Parathyroid adenoma (tissue), 2 donors: ENCODE data around the gene ITIH3.

Experiments used
- H2AFZ ChIP-seq: fragments of 300-600 bp; sonication (generic); one replicate; pipeline ENCODE4 v1.7.0; 2017; ENCODE audit warnings: antibody characterized with exemption, mild to moderate bottlenecking
- H3K27ac ChIP-seq: fragments of 300-600 bp; sonication (generic); one replicate; pipeline ENCODE4 v1.7.0; 2017
- H3K27me3 ChIP-seq: fragments of 300-600 bp; sonication (generic); one replicate; pipeline ENCODE4 v1.7.0; 2017; ENCODE audit warnings: low read length; ENCODE audit not compliant: control insufficient read depth, insufficient read depth
- H3K36me3 ChIP-seq: fragments of 300-600 bp; sonication (generic); one replicate; pipeline ENCODE4 v1.7.0; 2017; ENCODE audit warnings: low read length; ENCODE audit not compliant: control insufficient read depth, insufficient read depth
- H3K4me1 ChIP-seq: fragments of 300-600 bp; sonication (generic); one replicate; pipeline ENCODE4 v1.7.0; 2017; ENCODE audit warnings: control low read depth
- H3K4me2 ChIP-seq: fragments of 300-600 bp; sonication (generic); one replicate; pipeline ENCODE4 v1.7.0; 2017; ENCODE audit warnings: low read length
- H3K4me3 ChIP-seq: fragments of 300-600 bp; sonication (generic); one replicate; pipeline ENCODE4 v1.7.0; 2017; ENCODE audit warnings: low read depth, low read length
- H3K79me2 ChIP-seq: fragments of 300-600 bp; sonication (generic); one replicate; pipeline ENCODE4 v1.7.0; 2017; ENCODE audit warnings: control low read depth
- H3K9ac ChIP-seq: fragments of 300-600 bp; sonication (generic); one replicate; pipeline ENCODE4 v1.7.0; 2017; ENCODE audit warnings: mild to moderate bottlenecking
- H3K9me3 ChIP-seq: fragments of 300-600 bp; sonication (generic); one replicate; pipeline ENCODE4 v1.7.0; 2017; ENCODE audit warnings: low read length; ENCODE audit not compliant: control insufficient read depth
- CTCF ChIP-seq: fragments of 300-600 bp; sonication (generic); IDR thresholded peaks from one replicate; pipeline ENCODE4 v1.7.0; 2017; ENCODE audit warnings: antibody characterized with exemption, mild to moderate bottlenecking
- donor health status: primary hyperparathyroidism.

The ITIH3 gene

GRCh38 chr3:52788890-52789745 lies 5.5 kb upstream of the ITIH3 start:
- Histone ChIP-seq H3K4me1 (no peaks in the 10 kb centered on the region), H3K27me3 (no peaks in the 10 kb centered on the region), H2AFZ (no peak overlapping the region), H3K4me2 (no peak overlapping the region), H3K79me2 (no peaks in the 10 kb centered on the region), H3K36me3 (no peaks in the 10 kb centered on the region), H3K9ac (no peak overlapping the region), H3K9me3 (no peaks in the 10 kb centered on the region), H3K4me3 (no peak overlapping the region), H3K27ac (no peak overlapping the region)
- no peak for TF ChIP-seq CTCF

DNA sequence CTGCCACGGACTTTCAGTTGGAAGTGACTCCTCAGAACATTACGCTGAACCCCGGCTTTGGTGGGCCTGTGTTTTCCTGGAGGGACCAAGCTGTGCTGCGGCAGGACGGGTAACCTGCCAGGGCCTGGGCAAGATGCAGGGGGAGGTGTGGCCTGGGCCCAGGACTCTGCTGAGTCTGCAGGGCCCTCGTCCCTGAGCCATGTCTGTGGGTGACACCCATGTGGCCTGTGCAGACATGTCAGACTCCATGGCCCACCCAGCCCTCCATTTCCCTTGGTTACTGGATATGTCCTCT lies 4.9 kb upstream of the ITIH3 start:
- Histone ChIP-seq H3K27me3 (no peaks in the 10 kb centered on the region), H2AFZ (no peak overlapping the region), H3K36me3 (no peaks in the 10 kb centered on the region), H3K4me1 (no peaks in the 10 kb centered on the region), H3K27ac (no peak overlapping the region), H3K4me2 (no peak overlapping the region), H3K79me2 (no peaks in the 10 kb centered on the region), H3K9ac (no peak overlapping the region), H3K4me3 (no peak overlapping the region), H3K9me3 (no peaks in the 10 kb centered on the region)
- TF ChIP-seq CTCF = no peak

DNA sequence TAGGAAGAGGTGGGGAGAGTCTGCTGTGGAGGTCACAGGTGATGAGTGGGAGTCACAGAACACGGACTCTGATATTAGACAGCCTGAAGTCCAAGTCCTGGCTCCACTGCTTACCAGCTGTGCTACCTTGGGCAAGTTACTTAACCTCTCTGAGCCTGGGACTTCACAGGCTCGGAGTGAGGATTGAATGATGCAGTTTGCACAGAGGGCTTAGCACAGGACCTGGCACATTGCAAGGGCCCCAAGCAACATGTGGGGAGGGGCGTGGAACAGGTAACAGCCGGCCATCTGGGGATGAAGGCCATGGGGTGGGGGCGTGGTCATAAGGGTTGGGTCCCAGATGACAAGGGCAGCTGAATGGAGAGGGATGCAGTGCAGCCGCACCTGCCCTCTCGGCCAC lies 4.3 kb upstream of the ITIH3 start:
- H3K9me3 ChIP-seq = no peaks in the 10 kb centered on the region

GRCh38 chr3:52790741-52791140 lies 3.9 kb upstream of the ITIH3 start:
- Histone ChIP-seq H3K36me3 (no peaks in the 10 kb centered on the region), H2AFZ (no peak overlapping the region), H3K27ac (no peak overlapping the region), H3K4me2 (no peak overlapping the region), H3K27me3 (no peaks in the 10 kb centered on the region), H3K4me1 (no peaks in the 10 kb centered on the region), H3K79me2 (no peaks in the 10 kb centered on the region), H3K9ac (no peak overlapping the region), H3K9me3 (no peaks in the 10 kb centered on the region), H3K4me3 (no peak overlapping the region)
- TF ChIP-seq CTCF = no peak

More for the DNA sequence above, 4.3 kb upstream of the ITIH3 start:
- TF ChIP-seq CTCF = no peak
- no peak overlapping the region for H3K4me3 ChIP-seq
- no peak overlapping the region for H3K27ac ChIP-seq
- H3K4me2 ChIP-seq = no peak overlapping the region
- no peaks in the 10 kb centered on the region for H3K4me1 ChIP-seq
- H3K36me3 ChIP-seq = no peaks in the 10 kb centered on the region
- no peak overlapping the region for H2AFZ ChIP-seq
- H3K79me2 ChIP-seq = no peaks in the 10 kb centered on the region
- no peaks in the 10 kb centered on the region for H3K27me3 ChIP-seq
- no peak overlapping the region for H3K9ac ChIP-seq

GRCh38 chr3:52791366-52791765 lies 3.2 kb upstream of the ITIH3 start:
- no peak overlapping the region for H3K4me3 ChIP-seq
- H3K4me1 ChIP-seq = no peaks in the 10 kb centered on the region
- no peak overlapping the region for H3K27ac ChIP-seq
- H2AFZ ChIP-seq = no peak overlapping the region
- H3K79me2 ChIP-seq = no peaks in the 10 kb centered on the region
- H3K36me3 ChIP-seq = no peaks in the 10 kb centered on the region
- H3K9me3 ChIP-seq = no peaks in the 10 kb centered on the region
- H3K27me3 ChIP-seq = no peaks in the 10 kb centered on the region
- no peak overlapping the region for H3K9ac ChIP-seq
- H3K4me2 ChIP-seq = no peak overlapping the region
- TF ChIP-seq CTCF = no peak
